CD4-positive, alpha-beta T cell treated with Interleukin-2 at 100 ng/mL for 4 hours (primary cell): ENCODE data around the gene ZNF799.
A peak's percentile ranks its signal among the peaks of the same experiment; 100 is the strongest.
"Not testable (repeated sequence)": the region's sequence is repeated elsewhere in the genome, so short reads cannot be mapped to it uniquely, and the experiment has no call there.

ENCODE experiments used
- DNase-seq: peaks from one replicate; pipeline ENCODE4 v3.0.0-alpha.2; 2020; ENCODE audit warnings: low spot score

The ZNF799 gene

DNA sequence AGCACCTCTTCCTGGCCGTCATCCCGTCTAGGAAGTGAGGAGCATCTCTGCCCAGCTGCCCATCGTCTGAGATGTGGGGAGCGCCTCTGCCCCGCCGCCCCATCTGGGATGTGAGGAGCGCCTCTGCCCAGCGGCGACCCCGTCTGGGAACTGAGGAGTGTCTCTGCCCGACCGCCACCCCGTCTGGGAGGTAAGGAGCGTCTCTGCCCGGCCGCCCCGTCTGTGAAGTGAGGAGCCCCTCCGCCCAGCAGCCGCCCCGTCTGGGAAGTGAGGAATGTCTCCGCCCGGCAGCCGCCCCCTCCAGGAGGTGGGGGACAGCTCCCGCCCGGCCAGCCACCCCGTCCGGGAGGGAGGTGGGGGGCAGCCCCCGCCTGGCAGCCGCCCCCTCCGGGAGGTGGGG, 38.8 kb downstream of the ZNF799 start:
- not testable (repeated sequence) for DNase-seq

GRCh38 chr19:12353375-12353774, 47.7 kb downstream of the ZNF799 start:
- DNase-seq = no peak

GRCh38 chr19:12350890-12351197, 50.2 kb downstream of the ZNF799 start:
- no peak for DNase-seq

DNA sequence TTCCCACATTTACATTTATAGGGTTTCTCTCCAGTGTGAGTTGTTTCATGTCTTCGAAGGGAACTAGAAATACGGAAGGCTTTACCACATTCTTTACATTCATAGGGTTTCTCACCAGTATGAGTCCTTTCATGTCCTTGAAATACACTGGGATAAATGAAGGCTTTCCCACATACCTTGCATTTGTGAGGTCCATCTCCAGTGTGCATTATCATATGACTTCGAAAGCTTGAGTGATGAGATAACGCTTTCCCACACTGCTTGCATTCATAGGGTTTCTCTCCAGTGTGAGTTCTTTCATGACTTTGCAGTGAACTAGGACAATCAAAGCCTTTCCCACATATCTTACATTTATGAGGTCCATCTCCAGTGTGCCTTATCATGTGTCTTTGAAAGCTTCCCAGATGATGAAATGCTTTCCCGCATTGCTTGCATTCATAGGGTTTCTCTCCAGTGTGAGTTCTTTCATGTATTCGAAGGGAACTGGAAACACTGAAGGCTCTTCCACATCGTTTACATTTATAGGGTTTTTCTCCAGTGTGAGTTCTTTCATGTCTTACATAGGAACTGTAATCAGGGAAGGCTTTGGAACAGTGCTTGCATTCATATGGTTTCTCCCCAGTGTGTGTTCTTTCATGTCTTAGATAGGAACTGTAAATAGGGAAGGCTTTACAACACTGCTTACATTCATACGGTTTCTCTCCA, 50.7 kb downstream of the ZNF799 start:
- no peak for DNase-seq

- peak; percentile 60 for DNase-seq
These were observed 54.2 kb downstream of the ZNF799 start for GRCh38 chr19:12346896-12347295.

- DNase-seq = no peak
These were observed 55.9 kb downstream of the ZNF799 start for GRCh38 chr19:12345197-12345596.
